ENCODE measurements around the gene SEL1L2.

DNA sequence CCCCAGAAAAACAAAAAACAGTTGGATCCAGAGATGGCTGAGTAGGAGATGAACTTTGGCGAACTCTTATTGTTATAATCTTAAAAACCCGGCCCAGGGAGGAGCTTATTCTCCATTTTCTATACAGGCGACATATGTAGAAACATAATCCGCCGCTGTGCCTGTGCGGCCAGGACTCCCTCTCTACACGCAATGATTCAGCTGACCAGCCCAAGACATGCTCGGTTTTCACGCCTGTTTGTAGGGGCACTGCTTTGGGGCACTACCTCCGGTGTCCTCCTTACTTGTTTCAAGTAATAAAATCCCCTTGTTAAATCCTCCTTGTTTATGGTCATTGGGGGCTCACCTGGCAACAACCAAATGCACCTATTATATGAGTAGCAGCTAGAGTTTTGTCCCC is 89.9 kb downstream of the SEL1L2 start:
- TF ChIP-seq, protein P1, sequence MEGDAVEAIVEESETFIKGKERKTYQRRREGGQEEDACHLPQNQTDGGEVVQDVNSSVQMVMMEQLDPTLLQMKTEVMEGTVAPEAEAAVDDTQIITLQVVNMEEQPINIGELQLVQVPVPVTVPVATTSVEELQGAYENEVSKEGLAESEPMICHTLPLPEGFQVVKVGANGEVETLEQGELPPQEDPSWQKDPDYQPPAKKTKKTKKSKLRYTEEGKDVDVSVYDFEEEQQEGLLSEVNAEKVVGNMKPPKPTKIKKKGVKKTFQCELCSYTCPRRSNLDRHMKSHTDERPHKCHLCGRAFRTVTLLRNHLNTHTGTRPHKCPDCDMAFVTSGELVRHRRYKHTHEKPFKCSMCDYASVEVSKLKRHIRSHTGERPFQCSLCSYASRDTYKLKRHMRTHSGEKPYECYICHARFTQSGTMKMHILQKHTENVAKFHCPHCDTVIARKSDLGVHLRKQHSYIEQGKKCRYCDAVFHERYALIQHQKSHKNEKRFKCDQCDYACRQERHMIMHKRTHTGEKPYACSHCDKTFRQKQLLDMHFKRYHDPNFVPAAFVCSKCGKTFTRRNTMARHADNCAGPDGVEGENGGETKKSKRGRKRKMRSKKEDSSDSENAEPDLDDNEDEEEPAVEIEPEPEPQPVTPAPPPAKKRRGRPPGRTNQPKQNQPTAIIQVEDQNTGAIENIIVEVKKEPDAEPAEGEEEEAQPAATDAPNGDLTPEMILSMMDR (IDR thresholded peaks at IDR 0.05): no peak
- TF ChIP-seq EP300 (IDR thresholded peaks at IDR 0.05) (no peak), POLR2A (IDR thresholded peaks at IDR 0.05; ENCODE audit: low read depth) (no peak), POLR2AphosphoS5 (IDR thresholded peaks at IDR 0.05) (no peak)
